ENCODE data around the gene WIPF1.

WIPF1 gene

DNA sequence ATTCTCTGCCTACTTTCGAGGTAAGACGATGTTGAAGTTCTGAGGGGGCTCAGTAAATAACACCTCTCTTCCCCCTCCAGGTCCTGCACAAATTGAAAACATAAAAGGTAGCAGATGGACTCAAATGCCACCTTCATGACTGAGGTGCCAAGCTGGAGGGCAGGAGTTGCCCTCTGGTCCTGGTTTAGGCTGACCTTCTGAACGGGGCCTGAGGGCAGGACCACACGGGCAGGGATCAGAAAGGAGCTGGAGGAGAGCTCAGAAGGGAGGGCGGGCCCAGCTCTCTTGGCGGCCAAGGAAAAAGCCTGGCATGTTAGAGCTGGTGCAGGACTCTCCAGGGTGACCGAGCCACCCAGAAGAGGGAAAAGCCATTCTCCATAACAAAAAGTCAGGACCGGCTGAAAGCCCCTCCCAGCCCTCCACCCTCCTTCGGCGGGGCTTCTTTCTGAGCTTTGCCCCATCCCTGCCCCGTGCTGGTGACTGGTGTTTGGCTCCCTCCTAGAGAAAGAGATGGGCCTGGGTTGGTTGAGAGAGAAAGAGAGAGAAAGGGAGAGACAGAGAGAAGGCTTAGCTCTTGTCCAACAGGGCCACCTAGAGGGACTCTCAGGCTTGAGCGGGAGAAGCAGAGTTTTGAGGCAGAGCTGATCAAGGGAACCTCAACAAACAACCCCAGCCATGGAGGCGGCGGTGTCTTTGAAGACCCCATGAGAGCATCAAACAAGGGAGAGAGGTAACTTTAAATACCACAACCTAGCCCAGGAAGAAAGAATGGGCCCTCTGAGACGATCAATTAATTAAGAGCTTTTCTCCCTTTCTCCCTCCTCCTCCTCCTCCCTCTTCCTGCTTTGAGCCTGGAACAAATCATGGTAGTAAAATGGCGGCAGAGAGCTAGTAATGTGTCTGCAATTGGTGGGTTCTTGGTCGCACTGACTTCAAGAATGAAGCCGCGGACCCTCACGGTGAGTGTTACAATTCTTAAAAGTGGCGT, 50.8 kb downstream of the WIPF1 start:
- H3K4me3 ChIP-seq (ENCODE audit: low read depth, low read length) = no peak overlapping the region

GRCh38 chr2:174545240-174545639, 52.4 kb downstream of the WIPF1 start:
- H3K4me3 ChIP-seq (ENCODE audit: low read depth, low read length) = no peak overlapping the region

DNA sequence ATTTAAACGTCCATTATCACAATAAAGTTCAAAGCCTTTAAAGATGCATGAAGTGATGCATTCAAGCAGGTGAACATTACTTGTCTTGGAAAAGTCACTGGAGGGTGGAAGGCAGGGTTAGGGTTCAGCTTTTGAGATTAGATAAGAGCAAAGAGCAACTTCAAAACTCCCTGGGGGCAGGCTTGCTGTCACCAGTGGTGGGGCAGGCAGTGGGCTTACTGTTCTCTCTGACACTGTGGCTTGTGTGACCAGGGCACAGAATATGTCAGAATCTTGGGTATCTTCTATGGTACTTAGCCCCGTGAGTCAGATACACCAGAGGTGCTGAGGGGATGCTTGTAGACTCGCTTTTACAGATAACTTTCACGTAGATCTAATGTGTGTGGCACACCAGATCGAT, 52.8 kb downstream of the WIPF1 start:
- H3K4me3 ChIP-seq (ENCODE audit: low read depth, low read length) = no peak overlapping the region

GRCh38 chr2:174544156-174544555, 53.4 kb downstream of the WIPF1 start:
- no peak overlapping the region for H3K4me3 ChIP-seq (ENCODE audit: low read depth, low read length)

DNA sequence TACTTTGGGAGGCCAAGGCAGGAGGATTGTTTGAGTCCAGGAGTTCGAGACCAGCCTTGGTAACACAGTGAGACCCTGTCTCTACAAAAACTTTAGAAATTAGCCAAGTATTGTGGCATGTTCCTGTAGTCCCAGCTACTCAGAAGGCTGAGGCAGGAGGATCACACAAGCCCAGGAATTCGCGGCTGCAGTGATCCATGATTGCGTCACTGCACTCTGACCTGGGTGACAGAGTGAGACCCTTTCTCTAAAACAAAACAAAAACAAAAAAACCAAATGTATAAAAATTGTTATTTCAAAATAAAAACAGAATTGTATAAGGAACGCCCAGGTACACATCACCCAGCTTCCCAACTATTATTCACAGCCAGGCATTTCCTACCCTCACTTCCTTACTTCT, 56.7 kb downstream of the WIPF1 start:
- no peak overlapping the region for H3K4me3 ChIP-seq (ENCODE audit: low read depth, low read length)

- no peak overlapping the region for H3K4me3 ChIP-seq (ENCODE audit: low read depth, low read length)
Measured at GRCh38 chr2:174535757-174536703, 61.6 kb downstream of the WIPF1 start.

DNA sequence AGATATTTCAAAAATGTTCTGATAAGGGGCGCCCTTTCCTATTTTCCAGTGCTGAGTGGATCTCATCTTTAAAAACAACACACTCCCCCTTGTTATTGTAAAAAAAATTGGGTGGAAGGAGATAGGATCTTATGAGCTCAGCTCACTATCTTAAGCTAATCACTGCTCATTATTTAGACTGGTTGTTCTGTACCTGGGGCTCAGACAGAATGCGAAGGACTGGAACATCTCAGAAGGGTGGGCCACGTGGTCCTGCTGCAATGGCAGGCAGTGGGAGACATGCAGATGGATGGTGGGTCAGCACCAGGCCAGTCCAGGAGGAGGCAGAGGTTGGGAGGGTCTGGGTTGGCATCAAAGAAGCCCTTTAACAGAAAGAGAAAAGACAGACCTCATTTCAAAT, 62.5 kb downstream of the WIPF1 start:
- no peak overlapping the region for H3K4me3 ChIP-seq (ENCODE audit: low read depth, low read length)

GRCh38 chr2:174529916-174530315, 67.7 kb downstream of the WIPF1 start:
- no peak overlapping the region for H3K4me3 ChIP-seq (ENCODE audit: low read depth, low read length)

DNA sequence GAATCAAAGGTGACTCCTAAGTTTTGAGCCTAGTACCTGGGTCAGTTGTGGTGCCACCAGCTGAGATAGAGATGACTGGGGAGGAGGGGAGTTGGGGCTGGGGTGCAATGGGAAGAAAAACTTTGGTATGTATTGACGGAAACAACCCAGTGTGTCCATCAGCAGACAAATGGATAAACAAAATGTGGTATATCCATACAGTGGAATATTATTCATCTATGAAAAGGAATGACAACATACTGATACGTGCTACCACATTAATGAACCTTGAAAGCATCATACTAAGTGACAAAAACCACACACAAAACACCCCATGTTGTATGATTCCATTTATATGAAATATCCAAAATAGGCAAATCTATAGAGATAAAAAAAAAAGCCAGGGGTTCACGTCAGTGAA, 69.6 kb downstream of the WIPF1 start:
- H3K4me3 ChIP-seq (ENCODE audit: low read depth, low read length) = no peak overlapping the region

GRCh38 chr2:174527101-174527721, 70.4 kb downstream of the WIPF1 start:
- H3K4me3 ChIP-seq (ENCODE audit: low read depth, low read length) = no peak overlapping the region

- no peak overlapping the region for H3K4me3 ChIP-seq (ENCODE audit: low read depth, low read length)
Measured at GRCh38 chr2:174524527-174524926, 73.1 kb downstream of the WIPF1 start.

DNA sequence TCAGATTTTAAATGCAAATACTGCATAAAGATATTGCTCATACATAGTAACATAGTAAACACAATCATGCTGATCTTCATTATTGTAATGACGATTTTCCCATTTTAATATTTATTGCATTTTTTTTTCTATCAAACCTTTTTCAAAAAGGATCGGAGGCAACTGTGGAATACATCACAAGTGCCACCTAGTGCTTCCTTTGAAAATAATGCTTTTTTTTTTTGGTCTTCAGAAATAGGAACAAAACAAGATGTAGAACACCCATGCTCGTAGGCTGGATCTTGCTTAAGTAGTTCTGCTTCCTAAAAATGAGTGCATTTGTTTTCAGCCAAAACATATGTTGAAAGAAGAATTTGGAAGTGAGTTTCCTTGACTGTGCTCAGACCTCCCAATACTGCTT, 75.1 kb downstream of the WIPF1 start:
- no peak overlapping the region for H3K4me3 ChIP-seq (ENCODE audit: low read depth, low read length)

GRCh38 chr2:174518395-174518794, 79.2 kb downstream of the WIPF1 start:
- H3K4me3 ChIP-seq (ENCODE audit: low read depth, low read length) = no peak overlapping the region

DNA sequence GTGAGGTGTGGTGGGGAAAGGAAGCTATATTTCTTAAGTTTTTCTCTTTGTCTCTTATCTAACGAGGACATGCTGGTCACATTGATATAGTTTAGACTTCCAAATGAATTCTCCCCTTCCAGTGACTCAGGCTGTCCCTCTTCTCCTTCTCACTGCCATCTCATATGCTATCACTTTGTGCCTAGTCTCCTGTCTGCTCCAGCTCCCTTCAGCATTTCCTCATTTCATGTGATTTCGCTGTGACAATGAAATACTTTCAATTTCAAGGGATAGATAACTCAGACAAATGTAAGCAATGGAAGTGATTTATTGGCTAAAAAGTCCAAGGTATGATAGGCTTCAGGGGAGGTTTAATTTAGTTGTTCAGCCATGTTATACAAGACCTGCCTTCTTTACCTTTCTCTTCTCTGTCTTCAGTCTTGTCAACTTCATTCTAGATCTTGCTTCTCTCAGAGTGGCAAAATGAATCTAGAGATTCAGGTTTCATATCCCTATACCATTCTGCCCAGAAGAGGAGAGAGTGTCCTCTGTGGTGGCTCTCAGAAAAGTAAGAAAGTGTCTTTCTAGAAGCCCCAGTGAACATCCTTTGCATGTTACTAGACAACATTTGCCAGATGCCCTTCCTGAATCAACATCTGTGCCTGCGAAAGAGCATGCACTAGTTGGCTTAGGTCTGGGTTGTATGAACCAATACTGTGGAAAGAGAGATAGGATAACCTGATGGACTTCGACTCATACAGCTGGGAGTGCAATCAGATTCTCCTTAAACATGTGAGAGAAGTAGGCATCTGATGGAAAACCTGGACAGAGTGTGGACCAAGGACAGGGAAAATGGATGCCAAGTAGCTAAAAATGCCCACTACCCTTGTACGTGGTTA, 80.9 kb downstream of the WIPF1 start:
- H3K4me3 ChIP-seq (ENCODE audit: low read depth, low read length) = no peak overlapping the region

DNA sequence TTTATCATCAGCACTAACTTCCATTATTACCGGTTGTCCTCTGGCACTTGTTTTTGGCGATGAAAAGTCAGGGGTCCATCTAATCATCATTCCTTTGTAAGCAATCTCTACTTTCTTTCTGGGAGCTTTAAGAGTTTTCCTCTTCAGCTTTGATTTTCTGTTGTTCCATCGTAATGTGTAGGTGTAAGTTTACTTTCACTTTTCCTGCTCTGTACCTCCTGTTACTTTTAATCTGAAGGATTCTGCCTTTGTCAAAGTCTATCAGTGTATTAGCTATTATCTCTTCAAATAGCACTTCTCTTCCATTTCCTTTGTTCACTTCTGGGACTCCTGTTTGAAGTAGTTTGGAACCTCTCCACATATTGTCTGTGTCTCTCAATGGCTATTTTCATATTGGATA, 85.3 kb downstream of the WIPF1 start:
- H3K4me3 ChIP-seq (ENCODE audit: low read depth, low read length) = no peak overlapping the region

- no peak overlapping the region for H3K4me3 ChIP-seq (ENCODE audit: low read depth, low read length)
Measured at GRCh38 chr2:174511580-174512260, 85.9 kb downstream of the WIPF1 start.

DNA sequence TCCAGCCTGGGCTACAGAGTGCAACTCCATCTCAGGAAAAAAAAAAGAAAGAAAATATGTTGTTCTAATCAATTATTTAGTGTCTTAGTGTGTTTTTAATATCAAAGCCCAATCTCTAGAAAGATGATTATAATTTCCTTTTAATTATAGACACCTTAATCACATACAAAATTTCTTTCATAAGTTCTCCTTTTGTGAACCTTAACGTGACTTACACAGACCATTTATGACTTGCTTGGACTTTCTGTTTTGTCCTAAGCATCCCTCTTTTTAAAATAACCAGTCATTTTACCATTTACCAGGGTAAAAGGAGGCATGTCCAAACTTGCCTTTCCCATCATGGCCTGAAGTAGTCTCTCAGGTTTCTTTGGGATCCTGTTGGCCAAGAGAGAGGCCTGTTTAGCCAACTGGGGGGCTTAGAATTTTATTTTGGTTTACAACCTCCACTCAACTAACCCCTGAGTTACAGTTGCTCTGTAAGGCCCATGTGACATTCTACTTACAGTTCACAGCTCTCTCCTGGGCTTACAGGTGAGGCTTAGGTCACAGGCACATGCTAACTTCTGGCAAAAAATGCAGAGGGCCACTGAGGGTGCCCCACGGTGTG, 86.9 kb downstream of the WIPF1 start:
- no peak overlapping the region for H3K4me3 ChIP-seq (ENCODE audit: low read depth, low read length)

Measured in iPS-11a (cell line).